Measurements from ENCODE around the gene WDR70.

The WDR70 gene

DNA sequence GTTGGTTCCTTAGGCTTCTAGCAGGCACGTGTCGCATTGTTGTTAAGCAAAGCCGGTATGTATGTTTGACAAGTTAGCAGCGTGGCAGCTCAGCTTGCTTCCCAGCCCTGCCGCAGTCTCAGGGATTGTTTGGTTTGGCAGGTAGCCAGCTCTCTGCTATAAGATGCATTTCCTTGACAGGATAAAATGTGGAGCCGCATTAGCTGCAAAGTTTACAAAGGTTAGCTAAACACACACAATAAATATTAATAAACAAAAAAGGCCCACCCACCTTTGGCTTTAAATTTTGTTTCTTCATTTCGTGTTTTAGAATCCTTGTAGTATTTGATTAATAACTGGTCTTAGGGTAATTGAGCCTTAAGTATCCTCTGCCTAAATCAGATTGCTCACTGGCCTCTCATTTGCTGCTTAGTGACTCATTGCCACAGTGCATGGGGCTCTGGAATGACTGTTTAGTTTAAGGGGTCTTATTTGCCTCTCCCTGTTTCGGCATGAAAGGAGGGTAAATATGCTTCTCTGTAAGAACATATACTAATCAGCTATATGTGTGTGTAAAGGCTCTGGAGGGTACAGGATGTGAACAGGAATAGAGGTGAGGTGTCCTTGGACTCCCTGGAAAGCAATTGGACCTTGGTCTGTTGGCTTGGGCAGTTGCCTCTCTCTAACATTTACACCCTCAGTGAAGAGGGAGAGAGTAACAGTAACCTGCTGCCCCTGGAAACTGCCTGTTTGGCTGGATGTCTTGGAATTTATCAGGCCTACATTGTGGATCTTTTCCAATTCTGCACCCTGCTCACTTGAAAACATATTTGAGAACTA is 338.7 kb downstream of the WDR70 start:
- no peak for DNase-seq (ENCODE audit: low read depth in 3 of 3, low spot score in 1 of 3)

DNA sequence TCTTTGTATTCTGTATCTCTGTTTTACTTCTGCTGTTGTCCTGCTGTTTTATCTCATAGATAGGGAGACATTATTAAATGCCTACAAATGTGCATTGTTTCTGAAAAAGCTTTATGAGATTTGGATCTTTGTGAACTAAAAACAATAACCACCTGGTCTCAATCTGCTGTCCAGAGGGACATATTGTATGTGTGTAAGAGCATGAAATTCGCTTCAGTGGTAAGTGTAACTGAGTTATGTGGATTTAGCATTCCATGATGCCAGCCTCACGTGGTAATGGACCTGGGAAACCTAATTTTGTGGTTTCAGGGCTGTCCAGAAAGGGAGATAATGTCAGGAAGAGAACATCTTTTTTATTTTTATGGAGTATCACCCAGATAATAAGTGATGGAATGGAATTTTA is 341.4 kb downstream of the WDR70 start:
- DNase-seq (ENCODE audit: low read depth in 3 of 3, low spot score in 1 of 3) = no peak

DNA sequence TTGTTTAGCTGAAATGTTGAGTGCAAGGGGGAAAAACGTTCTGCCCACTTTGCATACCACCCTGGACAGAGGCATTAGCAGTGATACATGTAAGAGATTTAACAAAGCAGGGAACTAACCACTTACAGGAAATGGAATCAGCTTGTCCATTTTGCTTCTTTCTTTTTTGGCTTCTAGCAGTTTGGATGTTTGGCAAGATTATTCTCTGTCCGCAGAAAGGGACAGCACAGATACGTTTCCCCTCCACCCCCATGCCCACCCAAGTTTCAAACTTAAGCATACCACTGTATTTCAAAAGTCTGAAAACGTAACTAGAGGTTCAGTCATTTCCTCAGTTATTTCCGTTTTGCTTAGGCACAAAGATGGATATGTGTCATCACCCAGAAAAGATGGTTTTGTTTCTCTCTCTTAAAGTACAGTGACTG is 342.3 kb downstream of the WDR70 start:
- no peak for DNase-seq (ENCODE audit: low read depth in 3 of 3, low spot score in 1 of 3)

DNA sequence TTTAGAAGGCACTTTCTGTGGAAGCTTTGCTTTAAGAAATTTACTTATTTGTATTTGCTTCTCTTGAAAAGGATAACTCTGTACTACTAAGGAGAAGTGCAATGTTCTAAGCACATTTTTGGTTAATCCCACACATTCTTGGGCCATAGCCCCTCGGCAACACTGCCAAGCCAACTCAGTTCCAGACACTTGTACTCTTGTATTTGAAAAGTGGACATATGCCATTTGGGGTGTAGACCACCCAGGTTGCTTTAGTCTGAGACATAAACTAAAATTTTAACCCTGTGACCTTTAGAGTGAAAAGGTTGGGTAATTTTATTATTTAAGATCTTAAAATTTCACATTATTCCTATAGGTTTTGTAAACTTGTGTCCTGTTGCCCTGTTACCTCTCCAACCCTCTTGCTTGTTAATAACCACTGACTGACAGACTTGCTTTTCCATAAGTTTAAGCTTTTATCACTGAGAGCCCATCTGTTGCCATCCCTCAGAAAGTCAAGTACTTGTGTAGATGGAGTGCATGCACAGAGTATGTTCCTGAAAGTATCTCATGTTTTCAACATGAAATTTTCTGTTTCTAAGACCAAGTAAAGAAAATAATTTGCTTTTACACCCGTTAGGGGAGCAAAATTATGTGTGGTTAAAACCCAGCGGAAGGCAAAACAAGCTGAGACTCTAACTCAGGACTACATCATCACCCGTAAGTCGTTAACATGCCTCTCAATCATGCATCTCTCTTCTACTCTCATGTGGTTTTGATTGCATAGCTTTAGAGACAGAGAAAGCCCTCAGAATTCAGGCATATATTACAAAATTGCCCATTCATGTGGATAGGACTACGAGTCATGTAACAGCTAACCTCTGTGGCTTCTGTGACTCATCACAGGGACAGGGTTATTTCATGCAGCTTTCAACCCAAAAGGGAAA is 343.4 kb downstream of the WDR70 start:
- no peak for DNase-seq (ENCODE audit: low read depth in 3 of 3, low spot score in 1 of 3)

DNA sequence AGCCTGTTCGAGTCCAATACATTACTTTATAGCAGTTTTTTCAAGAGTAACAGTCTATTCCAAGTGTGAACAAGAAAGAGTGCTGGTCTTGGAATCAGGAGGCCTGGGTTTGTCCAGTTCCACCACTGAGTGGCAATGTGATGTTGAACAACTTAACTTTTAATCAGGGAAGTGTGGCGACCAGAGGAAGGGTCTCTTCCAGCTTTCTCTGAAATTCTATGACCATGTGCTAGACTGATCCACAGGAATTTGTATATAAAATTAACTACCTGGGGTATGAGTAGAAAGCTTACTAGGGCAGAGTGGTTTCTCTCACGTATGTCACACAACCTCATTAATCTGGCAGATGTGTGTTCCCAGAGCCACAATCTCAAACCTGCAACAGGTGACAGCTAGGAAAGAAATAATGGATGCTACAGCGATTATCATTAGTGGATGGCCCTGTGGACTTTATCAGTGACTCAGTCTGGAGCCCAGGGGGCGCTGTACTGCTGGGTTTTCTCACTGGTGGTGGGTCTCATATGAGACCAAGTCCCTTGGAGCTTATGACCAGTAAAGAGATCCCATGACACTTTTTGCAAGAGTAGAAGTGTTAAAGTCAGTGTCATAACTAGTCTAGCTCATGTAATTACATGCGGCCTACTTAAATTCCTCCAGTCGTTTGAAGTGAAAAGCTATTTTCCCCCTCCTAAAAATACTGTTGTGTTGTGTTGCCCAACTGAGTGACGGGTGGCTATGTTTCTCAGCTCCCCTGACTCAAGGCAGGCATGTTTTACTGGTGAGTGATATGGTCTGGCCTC is 344.2 kb downstream of the WDR70 start:
- no peak for DNase-seq (ENCODE audit: low read depth in 3 of 3, low spot score in 1 of 3)

DNA sequence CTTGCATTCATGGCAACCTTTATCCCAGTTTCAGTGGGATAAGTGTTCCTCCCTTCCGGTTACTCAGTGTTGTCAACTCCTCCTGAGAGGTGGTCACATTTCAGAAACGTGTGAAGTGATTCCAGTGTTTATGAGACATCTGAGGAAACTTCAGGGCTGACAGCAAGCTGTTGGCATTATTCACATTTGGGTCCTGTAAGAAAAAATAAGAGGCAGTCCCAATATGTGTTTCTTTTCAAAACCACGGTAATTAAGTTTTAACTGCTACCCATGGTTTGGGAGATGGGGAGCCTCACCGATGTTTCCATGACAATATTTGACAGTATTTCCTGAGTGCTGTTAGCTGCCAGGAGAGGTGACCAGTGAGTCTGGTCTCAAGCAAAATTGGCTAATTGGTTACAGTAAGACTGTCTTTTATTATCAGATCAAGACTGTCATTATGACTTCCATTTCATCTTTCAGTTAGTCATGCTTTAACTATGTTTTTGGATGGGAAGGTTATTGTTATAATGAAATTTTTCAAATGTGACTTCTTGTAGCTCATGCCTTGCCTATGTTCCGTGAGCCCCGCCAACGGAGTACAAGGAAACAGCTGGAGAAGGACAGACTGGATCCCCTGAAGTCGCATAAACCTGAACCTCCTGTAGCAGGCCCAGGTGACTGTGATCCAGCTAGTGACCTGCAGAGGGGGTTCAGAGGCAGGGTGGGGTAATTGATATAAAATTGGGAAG is 345.4 kb downstream of the WDR70 start:
- no peak for DNase-seq (ENCODE audit: low read depth in 3 of 3, low spot score in 1 of 3)

DNA sequence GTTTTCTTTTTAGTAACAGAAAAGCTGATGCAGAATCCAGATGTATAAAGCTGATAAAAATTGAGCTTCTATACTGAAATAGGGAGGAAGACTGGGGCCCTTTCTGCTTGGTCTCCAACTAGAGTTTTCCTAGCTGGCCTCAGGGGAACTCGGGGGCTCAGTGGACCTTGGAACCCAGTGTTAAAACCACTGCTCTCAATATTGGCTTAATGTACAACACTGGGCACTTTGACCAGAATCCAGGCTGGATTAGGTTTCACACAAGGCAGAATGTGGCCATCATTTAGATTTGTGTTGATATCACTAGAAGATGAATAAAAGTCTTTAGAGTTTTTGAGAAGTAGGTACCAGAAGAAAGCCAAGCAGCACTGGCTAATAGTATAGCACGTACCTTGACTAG is 346.1 kb downstream of the WDR70 start:
- no peak for DNase-seq (ENCODE audit: low read depth in 3 of 3, low spot score in 1 of 3)

DNA sequence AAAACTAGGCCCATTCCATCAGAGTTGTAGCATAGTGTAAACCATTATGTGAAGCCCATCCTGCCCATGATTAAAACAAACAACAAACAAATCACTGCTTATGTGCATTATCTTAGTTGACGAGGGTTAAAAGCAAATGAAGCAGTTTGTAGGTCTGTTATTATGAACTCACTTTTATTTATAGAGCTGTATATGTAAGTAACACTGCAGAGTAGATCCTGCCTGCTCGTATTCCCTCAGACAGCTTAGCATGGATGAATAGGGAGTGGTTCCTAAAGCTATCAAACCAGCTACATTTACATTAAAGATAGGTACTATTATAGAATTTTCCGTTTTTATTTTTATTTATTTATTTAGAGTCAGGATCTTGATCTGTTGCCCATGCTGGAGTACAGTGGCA is 348.1 kb downstream of the WDR70 start:
- DNase-seq (ENCODE audit: low read depth in 3 of 3, low spot score in 1 of 3) = no peak

DNA sequence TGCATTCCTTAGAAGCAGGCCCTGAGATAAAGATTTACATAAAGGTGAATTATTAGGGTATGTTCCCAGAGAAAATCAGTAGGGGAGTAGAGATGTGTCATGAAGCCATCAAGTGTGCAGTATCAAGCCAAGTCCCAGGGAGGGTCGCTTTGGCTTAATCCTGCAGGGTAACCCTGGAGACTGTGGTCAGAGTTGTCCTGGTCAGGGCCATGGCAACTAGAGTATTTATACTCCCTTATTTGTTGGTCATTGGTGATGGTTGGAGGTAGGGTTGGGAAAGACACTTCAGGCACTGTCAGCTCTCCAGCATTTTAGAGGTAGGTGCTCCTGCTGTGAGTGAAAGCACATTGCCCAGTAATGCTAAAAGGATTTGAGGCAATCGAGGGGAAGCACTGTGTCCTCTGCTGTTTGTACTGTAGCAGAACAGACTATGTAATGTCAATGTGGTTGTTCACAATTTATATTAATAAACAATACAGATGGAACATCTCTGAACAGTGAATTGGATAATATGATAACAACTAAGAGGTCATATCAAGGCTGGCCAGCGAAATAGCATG is 351.9 kb downstream of the WDR70 start:
- DNase-seq (ENCODE audit: low read depth in 3 of 3, low spot score in 1 of 3) = no peak

DNA sequence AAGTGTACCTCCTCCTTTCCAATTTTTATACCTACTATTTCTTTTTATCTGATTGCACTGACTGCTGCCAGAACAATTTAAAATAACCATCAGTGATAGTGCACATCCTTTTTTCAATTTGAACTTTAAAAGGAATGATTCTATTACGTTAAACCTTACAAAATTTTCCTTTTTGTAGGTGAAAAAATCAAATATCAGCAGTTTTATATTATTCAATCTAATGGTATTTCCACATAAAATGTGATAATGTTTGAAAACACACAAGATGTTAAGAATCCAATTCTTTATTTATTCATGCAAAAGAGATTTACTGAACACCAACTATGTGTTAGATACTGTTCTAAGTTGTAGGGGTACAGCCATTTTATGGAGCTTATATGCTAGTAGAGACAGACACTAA is 355.0 kb downstream of the WDR70 start:
- no peak for DNase-seq (ENCODE audit: low read depth in 3 of 3, low spot score in 1 of 3)

DNA sequence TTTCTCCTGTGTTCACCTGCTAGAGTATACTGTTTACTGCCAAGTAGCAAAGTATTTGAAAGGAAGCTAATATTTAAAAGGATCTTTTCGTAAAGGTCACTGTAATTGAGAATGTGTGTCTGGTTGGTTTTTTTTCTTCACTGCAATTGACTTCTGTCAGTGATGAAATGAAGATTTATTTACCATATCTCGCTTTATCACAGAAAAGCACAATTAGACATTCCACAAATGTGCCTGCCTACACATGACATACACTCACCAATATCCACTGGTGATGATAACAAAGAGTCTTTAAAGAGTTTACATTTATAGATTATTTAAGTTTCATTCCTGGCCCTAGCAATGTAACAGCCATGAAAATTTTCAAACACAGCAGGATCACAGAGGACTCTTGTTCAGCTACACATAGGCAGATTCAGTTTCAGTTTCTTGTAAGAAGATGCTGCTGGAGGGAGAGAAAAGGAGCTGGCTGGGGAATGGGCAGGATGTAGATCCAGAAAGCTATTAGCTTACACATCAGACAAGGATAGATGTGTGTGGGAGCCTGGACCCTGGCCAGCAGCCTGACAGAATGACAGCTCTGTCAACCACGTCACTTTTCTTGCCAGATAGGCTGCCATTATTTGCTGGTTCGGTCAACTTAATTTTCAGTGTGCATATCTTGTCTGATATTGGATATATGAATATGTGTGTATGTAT is 356.7 kb downstream of the WDR70 start:
- no peak for DNase-seq (ENCODE audit: low read depth in 3 of 3, low spot score in 1 of 3)

DNA sequence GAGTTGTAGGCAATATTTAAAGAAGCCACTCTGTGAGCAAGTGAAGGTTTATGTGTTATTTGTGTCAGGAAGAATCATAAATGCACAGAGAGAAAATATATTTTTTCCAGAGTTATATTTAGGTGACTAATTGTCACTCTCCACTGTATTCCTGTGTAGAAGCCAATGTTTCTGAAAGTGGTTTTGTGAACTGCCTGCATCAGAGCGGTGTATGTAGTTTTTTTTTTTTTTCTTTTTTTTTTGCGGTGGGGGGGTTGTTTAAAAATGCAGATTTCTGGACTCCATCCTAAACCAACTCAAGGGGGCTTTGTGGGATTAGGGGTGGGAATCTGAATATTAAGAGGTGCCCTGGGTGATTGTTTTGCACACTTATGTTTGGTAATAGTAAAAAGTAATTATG is 357.3 kb downstream of the WDR70 start:
- DNase-seq (ENCODE audit: low read depth in 3 of 3, low spot score in 1 of 3) = no peak

DNA sequence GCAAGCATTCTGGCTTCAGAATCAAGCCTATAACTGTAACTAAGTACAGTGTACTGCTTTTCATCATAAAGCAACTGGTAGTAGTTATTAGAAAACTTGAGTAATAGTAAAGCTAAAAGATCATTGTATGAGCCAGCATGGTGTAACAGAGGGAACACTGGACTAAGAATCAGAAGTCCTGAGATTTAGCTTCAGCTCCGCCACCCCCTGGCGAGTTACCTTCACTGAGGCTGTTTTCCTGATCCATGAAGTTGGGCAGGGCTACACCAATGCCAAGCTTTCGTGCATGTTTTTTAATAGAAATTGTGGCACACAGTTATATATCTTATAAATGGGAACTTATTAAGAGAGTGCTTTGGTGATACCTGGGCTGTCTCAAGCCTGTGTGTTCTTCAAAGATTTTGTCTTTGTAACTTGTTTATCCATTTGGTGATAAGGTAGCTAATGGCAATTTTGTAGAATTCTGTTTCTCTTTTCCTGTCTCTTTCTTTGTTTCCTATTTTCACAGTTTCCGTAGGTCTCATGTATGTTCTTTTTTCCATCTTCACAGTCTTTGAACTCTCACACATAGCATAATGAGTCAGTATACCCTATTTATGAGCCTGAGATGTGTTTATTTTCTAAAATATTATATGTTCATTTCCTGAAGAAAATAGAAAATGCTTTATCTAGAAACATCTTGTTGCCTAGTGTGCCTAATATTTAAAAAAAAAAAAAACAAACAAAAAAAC is 358.4 kb downstream of the WDR70 start:
- DNase-seq (ENCODE audit: low read depth in 3 of 3, low spot score in 1 of 3) = no peak

DNA sequence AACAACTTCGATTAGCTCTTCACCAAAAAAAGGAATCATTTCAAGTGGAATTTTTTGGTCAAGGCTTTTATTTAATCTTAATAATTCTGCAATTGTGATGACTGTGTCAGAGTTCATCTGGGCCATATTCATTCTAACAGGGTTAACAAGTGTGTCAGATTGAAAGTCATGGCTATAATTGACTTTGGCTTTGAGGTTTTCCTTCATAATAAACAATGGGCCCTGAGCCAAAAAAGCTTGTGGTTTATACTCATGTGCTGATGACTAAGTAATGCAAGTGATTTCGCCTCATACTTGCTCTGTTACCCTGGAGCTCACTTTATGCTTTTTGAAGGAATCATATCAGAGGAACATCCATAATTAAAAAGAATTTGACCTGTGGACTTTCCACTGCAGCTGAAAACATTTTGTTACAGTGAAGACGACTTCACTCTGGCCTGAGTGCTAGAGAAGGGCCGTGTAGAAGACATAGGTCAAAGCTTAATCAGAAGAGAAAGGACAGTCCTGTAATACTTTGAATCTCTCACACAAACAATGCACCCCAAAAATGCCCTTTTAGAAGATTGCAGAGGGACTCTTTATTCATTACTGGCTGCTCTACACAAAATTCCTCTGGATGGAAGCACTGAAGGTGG is 359.1 kb downstream of the WDR70 start:
- no peak for DNase-seq (ENCODE audit: low read depth in 3 of 3, low spot score in 1 of 3)

DNA sequence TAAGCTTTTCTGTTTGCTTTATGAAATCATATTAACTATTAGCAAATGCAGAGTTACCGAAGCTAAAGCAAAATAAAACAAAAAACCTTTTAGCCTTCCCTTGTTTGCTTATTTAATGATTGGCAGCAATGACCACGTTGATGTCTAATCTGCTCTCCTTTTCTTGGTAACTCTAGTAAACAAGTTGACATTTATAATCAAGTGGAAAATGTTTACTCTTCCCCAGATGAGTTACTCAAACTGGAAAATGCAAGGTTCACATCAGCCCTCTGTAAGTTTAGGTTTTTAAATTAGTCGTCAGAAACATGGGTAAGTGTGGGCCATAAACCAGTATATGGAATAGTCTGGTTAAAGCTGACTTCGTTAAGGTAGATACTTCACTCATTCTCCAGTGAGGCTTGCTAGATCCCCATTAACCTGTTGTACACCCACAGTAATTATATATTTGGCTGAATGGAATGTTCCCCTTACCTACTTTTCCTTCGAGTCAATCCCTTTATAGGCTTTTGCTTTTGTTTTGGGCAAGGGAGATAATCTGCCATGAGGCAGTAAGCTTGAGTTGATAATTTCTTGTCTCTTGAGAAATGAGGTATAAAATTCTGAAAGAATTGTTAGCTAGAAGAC is 359.9 kb downstream of the WDR70 start:
- no peak for DNase-seq (ENCODE audit: low read depth in 3 of 3, low spot score in 1 of 3)

DNA sequence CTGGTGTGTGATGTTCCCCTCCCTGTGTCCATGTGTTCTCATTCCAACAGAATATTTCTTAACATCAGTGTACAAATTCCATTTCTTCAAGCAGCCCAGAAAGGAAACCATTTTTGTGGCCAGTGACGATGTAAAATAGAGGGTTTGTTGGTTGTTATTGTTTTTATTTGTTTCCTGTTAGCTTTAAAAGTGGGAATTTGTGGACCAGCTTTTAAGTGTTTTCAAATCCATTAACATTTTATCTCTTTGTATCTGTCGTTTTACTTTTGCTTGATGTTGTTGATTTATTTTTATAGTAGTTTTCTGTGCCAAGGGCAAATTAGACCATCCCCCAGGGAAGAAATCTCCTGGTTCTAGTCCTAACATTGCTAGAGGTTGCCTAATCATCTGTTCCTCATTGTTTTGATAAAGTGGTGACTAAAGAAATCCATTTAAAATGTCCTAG is 360.7 kb downstream of the WDR70 start:
- no peak for DNase-seq (ENCODE audit: low read depth in 3 of 3, low spot score in 1 of 3)

DNA sequence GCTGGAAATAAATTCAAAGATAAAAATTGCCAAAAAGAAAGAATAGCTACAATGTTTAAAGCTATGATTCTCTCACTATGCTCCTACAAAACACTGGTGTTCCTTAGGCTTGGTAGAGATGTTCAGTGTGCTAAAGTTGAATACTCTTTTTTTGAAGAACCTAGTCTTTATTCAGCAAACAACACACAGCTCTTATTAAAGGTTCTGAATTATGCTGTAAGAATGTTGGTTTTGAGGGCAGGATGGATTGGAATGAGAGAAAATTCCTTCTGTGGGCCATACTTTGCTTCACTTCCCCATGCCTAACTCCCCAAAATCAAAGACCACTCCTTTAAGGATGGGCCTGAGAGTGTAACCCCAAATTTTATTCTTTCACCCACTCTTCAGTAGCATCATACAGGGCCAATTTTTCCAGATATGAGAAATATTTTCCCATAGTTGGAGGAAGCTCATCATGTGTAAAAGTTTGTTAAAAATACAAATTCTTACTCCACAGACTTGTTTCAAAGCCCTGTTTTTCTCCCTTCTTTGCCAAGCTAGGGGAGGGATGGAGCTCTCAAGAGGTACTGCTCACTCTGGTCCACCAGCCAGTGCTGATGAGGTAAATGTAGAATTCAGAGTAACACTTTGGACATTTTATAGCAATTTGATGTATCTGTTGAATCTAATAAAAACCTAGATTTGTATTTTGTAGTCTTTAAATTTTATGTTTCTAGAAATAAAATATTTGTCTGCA is 361.4 kb downstream of the WDR70 start:
- DNase-seq (ENCODE audit: low read depth in 3 of 3, low spot score in 1 of 3) = no peak

Measured in stimulated activated CD4-positive, alpha-beta T cell treated with anti-CD3 and anti-CD28 coated beads, TNF-alpha, amount 100 ng/mL, for 1 hour (primary cell).